Activated naive CD4-positive, alpha-beta T cell treated with anti-CD3 and anti-CD28 coated beads, Interleukin-2, amount 50 U/mL, for 72 hours (primary cell): Measurements from ENCODE around the gene ATG16L2. TPM values are rescaled to one million over a fixed set of nuclear protein-coding genes. Genes with fewer than 3 reads are reported as not detected.
A peak's percentile ranks its signal among the peaks of the same experiment; 100 is the strongest.
"Not testable (repeated sequence)": the region's sequence is repeated elsewhere in the genome, so short reads cannot be mapped to it uniquely, and the experiment has no call there.

Experiments
- ATAC-seq, 2 donors: fragments of 150-1000 bp; cut with Tn5 transposase; 2 replicates each; pipeline ENCODE4 v1.10.0; 2021; ENCODE audit warnings: mild to moderate bottlenecking in 2 of 2, moderate library complexity in 2 of 2
- DNase-seq, 2 donors: peaks; one replicate each; pipeline ENCODE4 v3.0.0; 2021 to 2022; ENCODE audit warnings: low spot score in 2 of 2
- H3K27ac Mint-ChIP-seq, 2 donors: one replicate each; pipeline ENCODE4 v1.8.0; 2022; ENCODE audit warnings: mild to moderate bottlenecking in 2 of 2, mixed read lengths in 2 of 2
- H3K36me3 Mint-ChIP-seq, 2 donors: one replicate each; pipeline ENCODE4 v1.8.0; 2022; ENCODE audit warnings: mixed read lengths in 2 of 2
- H3K9me3 Mint-ChIP-seq, 2 donors: one replicate each; pipeline ENCODE4 v1.8.0; 2022; ENCODE audit warnings: mixed read lengths in 2 of 2
- total RNA-seq, 2 donors: library from RNA; stranded (reverse); gene quantifications; one replicate each; pipeline ENCODE4 v1.2.3, GENCODE V29; 2022

Gene ATG16L2
- total RNA-seq, 2 donors from 2014 or later, result 64.2 to 189 TPM

DNA sequence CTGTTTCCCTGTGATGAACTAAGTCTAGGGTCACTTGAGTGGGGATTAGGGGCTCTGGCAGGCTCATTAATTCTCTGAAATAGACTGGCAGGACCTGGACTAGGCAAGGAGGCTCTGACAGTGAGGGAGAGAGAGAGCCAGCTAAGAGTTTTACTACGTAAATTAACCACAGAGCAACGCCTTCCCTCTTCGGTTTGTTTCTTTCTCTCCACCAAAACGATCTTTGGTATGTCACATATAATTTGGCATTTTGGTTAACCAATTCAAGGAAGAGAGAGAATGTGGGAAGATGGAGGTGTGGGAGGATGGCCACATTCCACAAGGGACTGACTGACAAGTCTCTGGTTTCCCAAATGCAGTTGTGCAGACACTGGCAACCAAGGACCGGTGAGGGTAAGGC is 27.9 kb downstream of the ATG16L2 start:
- DNase-seq, result no peak
- Mint-ChIP-seq H3K9me3 (no peaks in the 10 kb centered on the region), H3K27ac (no peak overlapping the region), H3K36me3 (no peaks in the 10 kb centered on the region)
- no peak for ATAC-seq

DNA sequence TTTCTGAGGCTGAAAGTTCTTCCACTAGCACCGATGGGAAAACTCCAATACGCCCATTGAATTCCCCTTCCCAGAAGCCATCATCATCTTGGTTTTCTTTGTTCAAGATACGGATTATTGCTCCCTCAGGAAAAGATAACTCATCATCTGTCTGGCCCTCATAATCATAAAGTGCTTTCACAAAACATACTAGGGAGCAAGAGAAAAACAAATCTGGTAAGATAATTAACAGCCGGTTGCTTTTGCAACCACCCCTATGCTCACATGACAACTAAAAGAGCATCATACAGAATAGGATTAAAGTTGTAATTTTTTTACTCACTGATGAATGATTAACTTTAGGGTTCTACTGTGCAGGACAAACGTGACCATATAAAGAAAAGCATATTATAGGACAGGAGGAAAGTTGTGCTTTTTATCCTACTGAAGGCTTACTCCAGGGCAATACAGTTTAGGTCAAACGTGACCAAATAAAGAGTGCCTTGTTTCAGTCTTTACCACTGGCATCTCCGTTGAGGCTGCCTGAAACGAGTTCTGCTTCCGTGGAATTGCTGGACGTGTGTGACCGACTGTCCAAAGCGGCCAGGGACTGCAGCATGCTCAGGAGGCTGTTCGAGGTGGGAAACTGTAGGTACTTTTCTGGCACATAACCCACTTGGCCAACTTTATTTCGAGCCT is 28.6 kb downstream of the ATG16L2 start:
- H3K27ac Mint-ChIP-seq, result peak overlapping the region; percentile 1 to 40
- H3K36me3 Mint-ChIP-seq, result no peaks in the 10 kb centered on the region
- DNase-seq (no peak), ATAC-seq (no peak)
- no peaks in the 10 kb centered on the region for H3K9me3 Mint-ChIP-seq

DNA sequence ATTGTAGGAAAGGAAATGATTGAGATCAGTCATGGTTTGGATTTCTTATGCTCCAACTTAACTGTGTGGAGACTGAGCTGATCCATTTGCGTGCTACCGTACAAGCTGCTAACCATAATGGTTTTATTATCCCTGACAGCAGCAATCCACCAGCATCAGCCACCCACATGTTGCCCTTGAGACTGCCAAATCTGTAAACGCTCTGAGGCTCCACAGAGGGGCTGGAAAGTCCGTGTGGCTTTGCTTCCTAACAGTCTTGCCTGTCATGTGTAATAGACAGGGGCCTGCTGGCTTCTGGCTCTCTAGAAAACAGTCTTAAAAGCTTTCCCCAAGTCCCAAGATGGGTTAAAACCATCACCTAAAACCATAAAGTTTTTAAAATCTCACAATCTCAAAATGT is 30.1 kb downstream of the ATG16L2 start:
- Mint-ChIP-seq H3K9me3 (no peaks in the 10 kb centered on the region), H3K36me3 (no peaks in the 10 kb centered on the region), H3K27ac (no peak overlapping the region)
- ATAC-seq (no peak), DNase-seq (no peak)

DNA sequence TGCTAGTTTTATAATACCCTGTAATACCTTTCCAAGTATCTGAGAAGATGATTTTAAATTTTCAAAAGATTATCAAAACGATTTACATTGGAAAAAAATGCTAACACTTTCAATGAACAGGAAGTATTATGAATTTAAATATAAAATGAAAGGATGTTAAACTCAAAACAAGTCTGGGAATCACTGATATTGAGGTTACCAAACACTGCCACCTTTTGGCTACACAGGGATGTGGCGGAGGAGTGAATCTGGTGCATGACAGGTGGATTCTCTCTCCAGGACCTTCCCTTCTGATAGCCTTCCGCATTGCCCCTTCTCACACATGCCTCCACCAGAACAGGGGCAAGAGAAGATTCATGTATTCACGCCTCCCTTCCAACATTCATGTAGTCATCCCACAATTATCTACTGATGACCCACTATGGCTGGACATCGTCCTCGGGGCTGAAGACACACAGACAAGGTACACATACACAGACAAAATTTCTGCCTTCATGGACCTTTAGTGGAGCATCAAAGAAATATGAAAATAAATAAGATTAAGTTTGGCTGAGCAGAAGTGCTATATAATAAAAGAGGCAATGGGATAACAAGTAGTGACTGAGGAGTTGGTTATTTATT is 34.7 kb downstream of the ATG16L2 start:
- no peaks in the 10 kb centered on the region for H3K36me3 Mint-ChIP-seq
- H3K9me3 Mint-ChIP-seq, result no peaks in the 10 kb centered on the region
- peak; percentile 56 to 61 for ATAC-seq
- H3K27ac Mint-ChIP-seq, result peak overlapping the region; percentile 2 to 29
- DNase-seq, result no peak

DNA sequence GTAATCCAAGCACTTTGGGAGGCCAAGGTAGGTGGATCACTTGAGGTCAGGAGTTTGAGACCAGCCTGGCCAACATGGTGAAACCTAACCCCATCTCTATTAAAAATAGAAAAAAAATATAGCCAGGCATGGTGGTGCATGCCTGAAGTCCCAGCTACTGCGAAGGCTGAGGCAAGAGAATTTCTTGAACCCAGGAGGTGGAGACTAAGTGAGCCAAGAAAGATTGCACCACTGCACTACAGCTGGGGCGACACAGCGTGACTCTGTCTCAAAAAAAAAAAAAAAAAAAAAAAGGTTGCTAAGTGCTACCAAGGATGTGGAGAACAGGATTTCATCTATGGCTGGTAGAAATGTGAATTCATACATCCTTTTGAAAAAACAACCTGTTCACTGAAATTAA is 36.6 kb downstream of the ATG16L2 start:
- DNase-seq (no peak), ATAC-seq (no peak)
- no peak overlapping the region for H3K27ac Mint-ChIP-seq
- H3K36me3 Mint-ChIP-seq, result no peaks in the 10 kb centered on the region
- H3K9me3 Mint-ChIP-seq, result no peaks in the 10 kb centered on the region

DNA sequence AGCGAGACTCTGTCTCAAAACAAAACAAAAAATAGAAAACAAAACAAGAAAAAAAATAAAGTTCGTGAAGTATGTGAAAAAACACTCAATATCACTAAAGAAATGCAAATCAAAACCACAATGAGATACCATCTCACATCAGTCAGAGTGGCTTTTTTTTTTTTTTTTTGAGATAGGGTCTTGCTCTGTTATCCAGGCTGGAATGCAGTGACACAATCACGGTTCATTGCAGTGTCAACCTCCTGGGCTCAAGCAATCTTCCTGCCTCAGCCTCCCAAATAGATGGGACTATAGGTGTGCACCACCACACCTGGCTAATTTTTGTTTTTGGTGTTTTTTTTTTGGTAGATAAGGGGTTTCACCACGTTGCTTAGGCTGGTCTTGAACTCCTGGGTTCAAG is 37.5 kb downstream of the ATG16L2 start:
- DNase-seq (no peak), ATAC-seq (no peak)
- H3K27ac Mint-ChIP-seq, result no peak overlapping the region
- no peaks in the 10 kb centered on the region for H3K9me3 Mint-ChIP-seq
- H3K36me3 Mint-ChIP-seq, result no peaks in the 10 kb centered on the region

DNA sequence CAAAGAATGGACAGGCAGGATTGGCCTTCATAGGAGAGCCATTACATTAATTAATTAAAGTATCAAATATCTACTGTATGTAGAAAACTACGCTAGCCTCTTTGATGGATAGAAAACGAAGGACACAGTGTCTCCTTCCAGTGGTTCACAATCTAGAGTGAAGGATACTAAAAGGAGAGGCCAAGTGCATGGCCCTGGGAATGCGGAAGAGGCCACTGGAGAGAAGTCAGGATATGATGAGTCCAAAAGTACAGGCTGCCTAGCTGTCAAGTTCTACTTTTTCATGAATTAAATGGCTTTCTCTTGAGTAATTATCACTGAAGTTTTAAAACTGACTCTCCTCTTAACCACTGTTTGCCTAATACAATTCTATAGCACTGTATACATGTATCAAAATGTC is 41.9 kb downstream of the ATG16L2 start:
- Mint-ChIP-seq H3K36me3 (no peaks in the 10 kb centered on the region), H3K9me3 (no peaks in the 10 kb centered on the region), H3K27ac (no peak overlapping the region)
- DNase-seq (no peak), ATAC-seq (no peak)

DNA sequence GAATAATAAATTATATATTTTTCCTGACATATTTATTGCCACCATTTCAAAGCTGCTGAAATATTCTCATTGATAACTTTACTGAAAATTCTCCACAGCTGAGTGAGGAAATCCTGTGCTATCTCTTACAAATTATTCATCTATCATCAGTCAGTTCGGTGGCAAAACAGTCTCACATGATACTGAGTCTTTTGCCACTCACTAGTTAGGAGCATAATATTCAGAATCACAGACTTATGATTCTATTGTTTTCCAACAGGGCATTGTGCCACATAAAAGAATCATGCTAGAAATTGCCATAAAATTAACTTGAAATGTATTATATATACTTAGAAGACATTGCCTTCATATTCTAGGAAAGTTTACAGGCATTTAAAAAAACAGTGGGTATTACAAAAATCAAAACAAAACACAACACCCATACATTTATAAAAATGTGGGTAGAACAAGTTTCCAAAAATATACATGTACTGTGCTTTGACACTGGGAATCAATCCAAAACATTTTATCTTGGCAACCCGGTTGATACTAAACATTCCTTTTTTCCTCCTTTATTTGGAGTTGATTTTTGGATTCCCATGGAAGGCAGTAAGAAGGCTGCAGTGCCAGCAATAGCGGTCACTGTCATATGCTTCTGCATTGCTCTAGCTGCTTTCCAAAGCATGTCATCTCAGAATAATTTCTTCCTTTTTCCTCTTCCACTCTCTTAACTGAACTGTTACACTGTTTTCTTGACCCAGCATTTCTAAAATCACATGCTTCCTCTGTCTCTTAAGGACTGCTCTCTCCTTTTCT is 42.5 kb downstream of the ATG16L2 start:
- DNase-seq (no peak), ATAC-seq (no peak)
- Mint-ChIP-seq H3K9me3 (no peaks in the 10 kb centered on the region), H3K27ac (no peak overlapping the region), H3K36me3 (no peaks in the 10 kb centered on the region)

DNA sequence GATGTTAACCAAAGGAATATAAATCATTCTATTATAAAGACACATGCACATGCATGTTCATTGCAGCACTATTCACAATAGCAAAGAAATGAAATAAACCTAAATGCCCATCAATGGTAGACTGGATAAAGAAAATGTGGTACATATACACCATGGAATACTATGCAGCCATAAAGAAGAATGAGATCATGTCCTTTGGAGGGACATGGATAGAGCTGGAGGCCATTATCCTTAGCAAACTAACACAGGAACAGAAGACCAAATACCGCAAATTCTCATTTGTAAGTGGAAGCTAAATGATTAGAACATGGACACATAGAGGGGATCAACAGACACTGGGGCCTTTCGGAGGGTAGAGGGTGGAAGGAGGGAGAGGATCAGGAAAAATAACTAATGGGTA is 44.1 kb downstream of the ATG16L2 start:
- H3K36me3 Mint-ChIP-seq, H3K9me3 Mint-ChIP-seq, H3K27ac Mint-ChIP-seq, ATAC-seq, DNase-seq: not testable (repeated sequence)

DNA sequence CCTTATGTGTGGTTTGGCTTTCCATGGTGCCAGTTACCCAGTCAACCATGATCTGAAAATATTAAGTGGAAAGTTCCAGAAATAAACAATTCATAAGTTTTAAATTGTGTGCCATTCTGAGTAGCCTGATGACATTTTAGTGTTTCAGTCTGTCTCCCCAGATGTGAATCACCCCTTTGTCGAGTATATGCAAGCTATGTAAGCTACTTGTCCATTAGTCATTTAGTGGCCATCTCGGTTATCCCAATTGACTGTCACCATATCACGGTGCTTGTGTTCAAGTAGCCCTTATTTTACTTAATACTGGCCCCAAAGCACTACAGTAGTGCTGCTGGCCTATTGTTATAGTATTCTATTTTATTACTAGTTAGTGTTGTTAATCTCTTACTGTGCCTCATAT is 44.9 kb downstream of the ATG16L2 start:
- H3K9me3 Mint-ChIP-seq, result no peaks in the 10 kb centered on the region
- DNase-seq (no peak), ATAC-seq (no peak)
- H3K27ac Mint-ChIP-seq, result peak overlapping the region in 1 of 2 donors; percentile 26
- H3K36me3 Mint-ChIP-seq, result no peaks in the 10 kb centered on the region

DNA sequence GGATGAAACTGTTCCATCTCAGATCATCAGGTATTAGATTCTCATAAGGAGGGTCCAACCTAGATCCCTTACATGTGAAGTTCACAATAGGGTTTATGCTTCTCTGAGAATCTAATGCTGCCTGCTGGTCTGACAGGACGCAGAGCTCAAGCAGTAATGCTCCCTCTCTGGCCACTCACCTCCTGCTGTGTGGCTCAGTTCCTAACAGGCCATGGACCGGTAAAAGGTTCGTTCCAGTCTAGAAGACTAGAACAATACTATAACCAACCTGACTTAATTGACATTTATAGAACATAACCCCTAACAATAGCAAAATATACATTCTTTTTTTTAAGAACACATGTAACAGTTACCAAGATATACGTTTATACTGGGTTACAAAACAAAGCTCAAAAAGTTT is 45.8 kb downstream of the ATG16L2 start:
- no peak for ATAC-seq
- Mint-ChIP-seq H3K9me3 (no peaks in the 10 kb centered on the region), H3K36me3 (no peaks in the 10 kb centered on the region), H3K27ac (no peak overlapping the region)
- no peak for DNase-seq

DNA sequence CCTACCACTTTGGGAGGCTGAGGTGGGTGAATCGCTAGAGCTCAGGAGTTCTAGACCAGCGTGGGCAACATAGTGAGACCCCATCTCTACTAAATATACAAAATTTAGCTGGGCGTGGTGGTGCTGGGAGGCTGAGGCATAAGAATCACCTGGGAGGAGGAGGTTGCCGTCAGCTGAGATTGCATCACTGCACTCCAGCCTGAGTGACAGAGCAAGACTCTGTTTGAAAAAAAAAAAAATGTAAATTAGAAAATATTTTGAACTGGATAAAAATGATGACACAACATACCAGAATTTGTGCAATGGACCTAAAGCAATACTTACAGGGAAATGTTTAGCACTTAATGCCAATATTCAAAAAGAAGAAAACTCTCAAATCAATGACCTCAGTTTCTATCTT is 46.4 kb downstream of the ATG16L2 start:
- DNase-seq, result no peak
- no peaks in the 10 kb centered on the region for H3K9me3 Mint-ChIP-seq
- H3K36me3 Mint-ChIP-seq, result no peaks in the 10 kb centered on the region
- no peak for ATAC-seq
- H3K27ac Mint-ChIP-seq, result no peak overlapping the region

DNA sequence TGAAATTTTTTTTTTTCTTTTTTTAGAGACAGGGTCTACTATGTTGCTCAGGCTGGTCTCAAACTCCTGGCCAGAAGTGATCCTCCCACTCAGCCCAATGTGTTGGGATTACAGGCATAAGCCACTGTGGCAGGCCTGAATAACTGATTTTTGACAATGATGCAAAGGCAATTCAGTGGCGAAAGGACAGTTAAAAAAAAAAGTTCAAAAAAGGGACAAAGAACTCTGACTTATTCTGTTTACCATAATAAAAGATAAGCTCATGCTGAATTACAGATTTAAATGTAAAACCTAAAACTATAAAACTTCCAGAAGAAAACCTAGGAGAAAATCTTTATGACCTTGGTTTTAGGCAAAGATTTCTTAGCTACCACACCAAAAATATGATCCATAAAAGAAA is 48.9 kb downstream of the ATG16L2 start:
- DNase-seq (no peak), ATAC-seq (no peak)
- Mint-ChIP-seq H3K9me3 (peaks cover 0 to 2% of the 10 kb centered on the region in 2 donors), H3K27ac (no peak overlapping the region), H3K36me3 (peaks cover 0 to 6% of the 10 kb centered on the region in 2 donors)

DNA sequence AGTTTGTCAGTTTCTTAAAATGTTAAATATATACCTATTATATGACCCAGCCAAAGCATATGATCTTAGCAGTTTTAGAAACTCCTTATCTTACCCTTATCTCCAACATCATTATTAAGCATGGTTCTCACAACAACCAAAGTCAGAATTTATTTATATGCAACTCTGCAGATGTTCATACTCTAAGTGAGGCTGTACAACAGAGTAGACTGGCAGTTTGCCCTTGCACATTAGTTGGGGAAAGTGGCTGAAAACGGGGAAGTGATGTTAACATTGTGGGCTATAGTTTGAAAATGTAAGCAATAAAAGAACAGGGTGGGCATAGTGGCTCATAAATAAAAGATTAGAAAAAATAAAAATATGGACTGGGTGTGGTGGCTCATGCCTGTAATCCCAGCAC is 49.7 kb downstream of the ATG16L2 start:
- peaks cover 0 to 4% of the 10 kb centered on the region in 2 donors for H3K9me3 Mint-ChIP-seq
- H3K36me3 Mint-ChIP-seq, result peaks cover 0 to 8% of the 10 kb centered on the region in 2 donors
- DNase-seq (no peak), ATAC-seq (no peak)
- H3K27ac Mint-ChIP-seq, result no peak overlapping the region

DNA sequence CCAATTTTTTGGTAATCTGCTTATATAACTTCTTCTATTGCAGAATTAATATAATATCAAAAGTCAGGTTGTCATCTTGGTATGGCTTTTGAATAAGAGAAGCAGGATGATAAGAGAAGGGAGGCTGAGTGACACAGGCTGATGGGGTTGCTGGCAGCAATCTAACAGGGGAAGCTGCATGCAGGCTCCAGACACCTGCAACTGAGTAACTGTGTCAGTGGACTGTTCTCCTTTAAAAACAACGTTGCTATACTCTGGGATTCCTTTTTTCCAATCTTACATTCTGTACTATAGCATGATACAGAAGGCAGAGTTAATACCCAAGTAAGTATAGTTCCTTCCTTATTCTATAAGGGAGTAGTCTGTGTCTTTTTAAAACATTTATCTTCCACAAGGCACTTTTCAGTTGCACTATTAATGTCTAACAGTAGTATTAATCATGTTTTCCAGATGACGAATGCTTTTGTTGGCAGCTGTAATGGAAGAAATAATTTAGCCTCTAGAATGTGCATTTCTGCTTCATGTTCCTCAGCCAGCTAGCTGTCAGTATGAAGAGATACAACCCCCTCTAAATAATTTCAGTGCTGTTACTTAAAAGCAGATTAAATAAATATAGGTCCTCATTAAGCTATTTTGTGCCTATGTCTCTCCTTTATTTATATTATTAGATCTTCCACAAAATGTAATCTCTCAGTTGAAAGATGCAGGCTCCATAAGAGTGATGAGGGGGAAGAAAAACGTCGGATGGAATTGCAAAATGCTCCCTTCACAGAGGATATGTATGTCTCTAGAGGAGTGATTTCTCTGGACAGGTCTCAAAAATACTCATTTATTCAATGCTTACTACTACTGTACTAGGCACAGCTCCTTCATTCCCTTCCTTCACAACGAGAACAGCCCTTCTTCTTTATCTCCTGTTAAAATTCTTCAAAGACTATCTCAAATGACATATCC is 50.8 kb downstream of the ATG16L2 start:
- peaks cover 0 to 8% of the 10 kb centered on the region in 2 donors for H3K36me3 Mint-ChIP-seq
- ATAC-seq (no peak), DNase-seq (no peak)
- peaks cover 0 to 4% of the 10 kb centered on the region in 2 donors for H3K9me3 Mint-ChIP-seq
- H3K27ac Mint-ChIP-seq, result no peak overlapping the region

DNA sequence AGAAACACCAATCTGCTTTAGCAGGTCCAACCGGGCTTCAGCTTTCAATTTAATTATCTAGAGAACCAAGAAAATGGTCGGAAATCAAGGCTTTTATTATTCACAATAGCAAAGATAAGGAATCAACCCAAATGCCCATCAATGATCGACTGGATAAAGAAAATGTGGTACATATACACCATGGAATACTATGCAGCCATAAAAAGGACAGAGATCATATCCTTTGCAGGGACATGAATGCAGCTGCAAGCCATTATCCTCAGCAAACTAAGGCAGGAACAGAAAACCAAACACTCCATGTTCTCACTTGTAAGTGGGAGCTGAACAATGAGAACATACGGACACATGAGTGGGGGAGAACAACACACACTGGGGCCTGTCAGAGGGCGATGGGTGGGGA is 53.8 kb downstream of the ATG16L2 start:
- DNase-seq (no peak), ATAC-seq (no peak)
- peaks cover 0 to 4% of the 10 kb centered on the region in 2 donors for H3K9me3 Mint-ChIP-seq
- H3K36me3 Mint-ChIP-seq, result peaks cover 0 to 8% of the 10 kb centered on the region in 2 donors
- H3K27ac Mint-ChIP-seq, result peak overlapping the region in 1 of 2 donors; percentile 59
